ENCODE measurements around the gene PCDHGC4. TPM values are rescaled to one million over a fixed set of nuclear protein-coding genes. Genes with fewer than 3 reads are reported as not detected.

PCDHGC4 gene
- total RNA-seq, 1 experiment from 2014 or later = 0.57 TPM

DNA sequence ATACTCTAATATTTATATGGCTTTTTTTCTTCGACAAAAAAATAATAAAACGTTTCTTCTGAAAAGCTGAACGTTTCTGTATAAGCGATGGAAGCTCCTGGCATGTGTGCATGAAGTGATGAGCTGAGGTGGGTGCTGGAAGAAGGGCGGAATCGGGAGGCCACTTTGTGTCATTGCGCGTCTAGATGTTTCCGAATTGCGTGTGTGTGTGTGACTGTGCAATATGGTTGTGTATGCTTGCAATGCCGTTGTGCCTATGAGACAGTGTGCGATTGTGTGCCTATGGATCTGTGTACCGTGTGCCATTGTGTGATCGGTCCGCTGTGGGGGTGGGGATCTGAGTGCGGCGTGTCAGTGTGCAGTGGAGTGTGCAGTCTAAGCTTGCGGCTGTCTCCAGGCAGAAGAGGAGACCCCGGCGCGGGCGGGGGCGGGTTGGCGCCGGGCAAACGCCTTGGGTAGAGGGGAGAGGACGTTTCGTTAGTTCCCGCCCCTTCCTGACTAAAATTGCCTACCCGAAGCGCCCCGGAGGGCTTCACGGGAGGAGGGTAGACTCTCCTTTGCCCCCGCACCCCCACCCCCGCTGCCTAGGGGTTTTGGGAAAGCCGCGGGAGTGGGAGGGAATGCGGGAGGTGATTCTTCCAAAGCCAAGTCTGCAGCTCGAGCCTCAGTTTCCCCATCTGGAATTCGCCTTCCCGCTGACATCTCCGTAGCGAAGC lies 28.2 kb downstream of the PCDHGC4 start:
- DNase-seq (ENCODE audit: low read depth, low spot score) (no peak), ATAC-seq (peak; percentile 14; the same call in 1 of the 2 replicates)
- Histone ChIP-seq H3K36me3 (ENCODE audit: control insufficient read depth, insufficient read depth, low read length) (no peaks in the 10 kb centered on the region; the same call in 1 of the 2 replicates), H3K27ac (ENCODE audit: low read length) (peak overlapping the region; percentile 79), H3K4me3 (ENCODE audit: low read depth in 2 of 2, low read length in 2 of 2) (peak overlapping the region; percentile 22 to 46), H3K4me1 (ENCODE audit: control insufficient read depth, insufficient read depth, low read length) (peaks cover 34% of the 10 kb centered on the region), H3K27me3 (ENCODE audit: control insufficient read depth, insufficient read depth, low read length) (no peaks in the 10 kb centered on the region), H3K9me3 (ENCODE audit: control insufficient read depth, insufficient read depth, low read depth, low read length) (no peaks in the 10 kb centered on the region)
- intact Hi-C loops (cut with micrococcal nuclease; ENCODE audit: unreplicated experiment) = no loop called here
- no peak for TF ChIP-seq TCF7L2 (IDR thresholded peaks at IDR 0.05; ENCODE audit: low read depth, low read length)
- no peak for TF ChIP-seq POLR2AphosphoS5 (IDR thresholded peaks at IDR 0.05; ENCODE audit: low read depth, low read length)
- TF ChIP-seq, protein P1, sequence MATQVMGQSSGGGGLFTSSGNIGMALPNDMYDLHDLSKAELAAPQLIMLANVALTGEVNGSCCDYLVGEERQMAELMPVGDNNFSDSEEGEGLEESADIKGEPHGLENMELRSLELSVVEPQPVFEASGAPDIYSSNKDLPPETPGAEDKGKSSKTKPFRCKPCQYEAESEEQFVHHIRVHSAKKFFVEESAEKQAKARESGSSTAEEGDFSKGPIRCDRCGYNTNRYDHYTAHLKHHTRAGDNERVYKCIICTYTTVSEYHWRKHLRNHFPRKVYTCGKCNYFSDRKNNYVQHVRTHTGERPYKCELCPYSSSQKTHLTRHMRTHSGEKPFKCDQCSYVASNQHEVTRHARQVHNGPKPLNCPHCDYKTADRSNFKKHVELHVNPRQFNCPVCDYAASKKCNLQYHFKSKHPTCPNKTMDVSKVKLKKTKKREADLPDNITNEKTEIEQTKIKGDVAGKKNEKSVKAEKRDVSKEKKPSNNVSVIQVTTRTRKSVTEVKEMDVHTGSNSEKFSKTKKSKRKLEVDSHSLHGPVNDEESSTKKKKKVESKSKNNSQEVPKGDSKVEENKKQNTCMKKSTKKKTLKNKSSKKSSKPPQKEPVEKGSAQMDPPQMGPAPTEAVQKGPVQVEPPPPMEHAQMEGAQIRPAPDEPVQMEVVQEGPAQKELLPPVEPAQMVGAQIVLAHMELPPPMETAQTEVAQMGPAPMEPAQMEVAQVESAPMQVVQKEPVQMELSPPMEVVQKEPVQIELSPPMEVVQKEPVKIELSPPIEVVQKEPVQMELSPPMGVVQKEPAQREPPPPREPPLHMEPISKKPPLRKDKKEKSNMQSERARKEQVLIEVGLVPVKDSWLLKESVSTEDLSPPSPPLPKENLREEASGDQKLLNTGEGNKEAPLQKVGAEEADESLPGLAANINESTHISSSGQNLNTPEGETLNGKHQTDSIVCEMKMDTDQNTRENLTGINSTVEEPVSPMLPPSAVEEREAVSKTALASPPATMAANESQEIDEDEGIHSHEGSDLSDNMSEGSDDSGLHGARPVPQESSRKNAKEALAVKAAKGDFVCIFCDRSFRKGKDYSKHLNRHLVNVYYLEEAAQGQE (IDR thresholded peaks at IDR 0.05; ENCODE audit: insufficient read depth in 1 of 2, low read depth in 2 of 2, low read length in 1 of 2) = no peak
- TF ChIP-seq, protein P2, sequence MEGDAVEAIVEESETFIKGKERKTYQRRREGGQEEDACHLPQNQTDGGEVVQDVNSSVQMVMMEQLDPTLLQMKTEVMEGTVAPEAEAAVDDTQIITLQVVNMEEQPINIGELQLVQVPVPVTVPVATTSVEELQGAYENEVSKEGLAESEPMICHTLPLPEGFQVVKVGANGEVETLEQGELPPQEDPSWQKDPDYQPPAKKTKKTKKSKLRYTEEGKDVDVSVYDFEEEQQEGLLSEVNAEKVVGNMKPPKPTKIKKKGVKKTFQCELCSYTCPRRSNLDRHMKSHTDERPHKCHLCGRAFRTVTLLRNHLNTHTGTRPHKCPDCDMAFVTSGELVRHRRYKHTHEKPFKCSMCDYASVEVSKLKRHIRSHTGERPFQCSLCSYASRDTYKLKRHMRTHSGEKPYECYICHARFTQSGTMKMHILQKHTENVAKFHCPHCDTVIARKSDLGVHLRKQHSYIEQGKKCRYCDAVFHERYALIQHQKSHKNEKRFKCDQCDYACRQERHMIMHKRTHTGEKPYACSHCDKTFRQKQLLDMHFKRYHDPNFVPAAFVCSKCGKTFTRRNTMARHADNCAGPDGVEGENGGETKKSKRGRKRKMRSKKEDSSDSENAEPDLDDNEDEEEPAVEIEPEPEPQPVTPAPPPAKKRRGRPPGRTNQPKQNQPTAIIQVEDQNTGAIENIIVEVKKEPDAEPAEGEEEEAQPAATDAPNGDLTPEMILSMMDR (IDR thresholded peaks at IDR 0.05) = no peak
- no peak for TF ChIP-seq SIN3A (IDR thresholded peaks at IDR 0.05; ENCODE audit: borderline replicate concordance, insufficient read depth, low read depth, low read length)
- BruUV-seq (replicated peaks) = no TSS peak
- ChIA-PET POLR2A (no interaction called here), CTCF (interaction anchor here (0.6 to 1.7 kb wide), 5 partner anchors 8 to 290 kb away, joined by 3 to 5 read pairs (median 4); partner anchors contain the start of genes PCDHB14, PCDHGA10 and PCDHGB7)
- in situ Hi-C loops (cut with HindIII; ENCODE audit: low pct_unique_long_range_greater_than_20kb, low sequenced_read_pairs) = no loop called here

DNA sequence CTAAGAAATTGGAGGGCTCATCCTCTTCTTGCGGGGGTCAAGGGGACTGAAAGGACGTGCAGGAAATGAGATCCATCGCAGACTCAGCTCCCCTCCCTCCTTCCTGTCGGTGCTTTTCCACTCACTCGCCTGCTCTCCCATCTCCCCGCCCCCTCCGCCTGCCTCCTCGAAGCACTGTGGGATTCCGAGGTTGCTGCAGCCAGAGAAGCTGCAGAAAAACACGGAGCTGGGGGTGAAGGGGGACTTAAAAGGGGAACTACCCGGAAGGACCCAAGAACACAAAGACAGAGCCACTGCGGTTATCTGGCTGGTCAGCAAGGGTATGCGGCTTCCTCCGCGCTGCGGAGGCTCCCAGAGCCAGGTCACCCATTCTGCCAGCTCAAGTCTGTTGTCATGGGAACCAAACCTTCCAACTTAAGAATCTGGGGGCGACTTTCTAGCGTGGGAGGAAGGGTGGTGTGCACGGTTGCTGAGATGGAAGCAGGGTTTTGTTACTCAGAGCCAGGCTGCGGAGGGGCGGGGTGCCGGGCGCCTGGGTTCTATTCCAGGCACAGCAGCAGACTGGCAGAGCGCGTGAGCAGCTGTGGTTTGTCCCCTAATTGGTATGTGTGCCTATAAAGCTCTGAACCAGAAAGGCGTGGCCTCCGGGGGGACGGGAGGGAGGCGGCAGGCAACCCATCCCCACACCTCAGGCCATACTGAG lies 28.9 kb downstream of the PCDHGC4 start:
- H3K4me1 ChIP-seq (ENCODE audit: control insufficient read depth, insufficient read depth, low read length) = peaks cover 34% of the 10 kb centered on the region
- POLR2A ChIA-PET = no interaction called here
- intact Hi-C loops (cut with micrococcal nuclease; ENCODE audit: unreplicated experiment) (no loop called here), in situ Hi-C loops (cut with HindIII; ENCODE audit: low pct_unique_long_range_greater_than_20kb, low sequenced_read_pairs) (no loop called here)
- peak overlapping the region; percentile 79 for H3K27ac ChIP-seq (ENCODE audit: low read length)
- no peaks in the 10 kb centered on the region; the same call in 1 of the 2 replicates for H3K36me3 ChIP-seq (ENCODE audit: control insufficient read depth, insufficient read depth, low read length)
- BruUV-seq (replicated peaks) = no TSS peak
- H3K27me3 ChIP-seq (ENCODE audit: control insufficient read depth, insufficient read depth, low read length) = no peaks in the 10 kb centered on the region
- ATAC-seq (peak; percentile 55), DNase-seq (ENCODE audit: low read depth, low spot score) (no peak)
- TF ChIP-seq TCF7L2 (IDR thresholded peaks at IDR 0.05; ENCODE audit: low read depth, low read length) = no peak
- TF ChIP-seq, protein P2 (IDR thresholded peaks at IDR 0.05) = no peak
- TF ChIP-seq, protein P1 (IDR thresholded peaks at IDR 0.05; ENCODE audit: insufficient read depth in 1 of 2, low read depth in 2 of 2, low read length in 1 of 2) = no peak
- TF ChIP-seq SIN3A (IDR thresholded peaks at IDR 0.05; ENCODE audit: borderline replicate concordance, insufficient read depth, low read depth, low read length) = no peak
- no peak for TF ChIP-seq POLR2AphosphoS5 (IDR thresholded peaks at IDR 0.05; ENCODE audit: low read depth, low read length)
- CTCF ChIA-PET = interaction anchor here (1.2 to 1.7 kb wide), 3 partner anchors 11 to 290 kb away, joined by 3 to 5 read pairs (median 4); partner anchors contain the start of genes PCDHB14 and PCDHGB7
- H3K9me3 ChIP-seq (ENCODE audit: control insufficient read depth, insufficient read depth, low read depth, low read length) = no peaks in the 10 kb centered on the region
- H3K4me3 ChIP-seq (ENCODE audit: low read depth in 2 of 2, low read length in 2 of 2) = peak overlapping the region; percentile 22 to 46
